Measurements from ENCODE around the gene ZNF646.

DNA sequence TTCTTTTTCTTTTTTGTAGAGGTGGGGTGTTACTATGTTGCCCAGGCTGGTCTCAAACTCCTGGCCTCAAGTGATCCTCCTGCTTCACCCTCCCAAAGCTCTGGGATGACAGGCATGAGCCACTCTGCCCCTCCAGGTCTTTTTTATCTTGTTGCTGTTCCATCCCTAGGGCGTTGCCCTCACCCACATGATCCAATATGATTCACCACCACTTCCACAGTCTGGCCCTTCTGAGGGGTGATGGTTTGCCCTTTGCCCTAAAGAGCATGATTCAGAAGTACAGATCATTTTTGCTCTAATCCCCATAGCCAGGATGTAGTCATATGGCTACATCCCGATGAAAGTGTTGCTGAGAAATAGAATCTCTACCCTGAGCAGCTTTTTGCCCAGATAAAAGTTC, 22.1 kb upstream of the ZNF646 start:
- TF ChIP-seq, protein P1, sequence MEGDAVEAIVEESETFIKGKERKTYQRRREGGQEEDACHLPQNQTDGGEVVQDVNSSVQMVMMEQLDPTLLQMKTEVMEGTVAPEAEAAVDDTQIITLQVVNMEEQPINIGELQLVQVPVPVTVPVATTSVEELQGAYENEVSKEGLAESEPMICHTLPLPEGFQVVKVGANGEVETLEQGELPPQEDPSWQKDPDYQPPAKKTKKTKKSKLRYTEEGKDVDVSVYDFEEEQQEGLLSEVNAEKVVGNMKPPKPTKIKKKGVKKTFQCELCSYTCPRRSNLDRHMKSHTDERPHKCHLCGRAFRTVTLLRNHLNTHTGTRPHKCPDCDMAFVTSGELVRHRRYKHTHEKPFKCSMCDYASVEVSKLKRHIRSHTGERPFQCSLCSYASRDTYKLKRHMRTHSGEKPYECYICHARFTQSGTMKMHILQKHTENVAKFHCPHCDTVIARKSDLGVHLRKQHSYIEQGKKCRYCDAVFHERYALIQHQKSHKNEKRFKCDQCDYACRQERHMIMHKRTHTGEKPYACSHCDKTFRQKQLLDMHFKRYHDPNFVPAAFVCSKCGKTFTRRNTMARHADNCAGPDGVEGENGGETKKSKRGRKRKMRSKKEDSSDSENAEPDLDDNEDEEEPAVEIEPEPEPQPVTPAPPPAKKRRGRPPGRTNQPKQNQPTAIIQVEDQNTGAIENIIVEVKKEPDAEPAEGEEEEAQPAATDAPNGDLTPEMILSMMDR (IDR thresholded peaks at IDR 0.05; ENCODE audit: low read depth, low read length): no peak
- TF ChIP-seq EZH2phosphoT487 (IDR thresholded peaks at IDR 0.05; ENCODE audit: low read depth): no peak

Measured in OCI-LY3 (cell line).